ENCODE data around the gene LHX2. TPM values are rescaled to one million over a fixed set of nuclear protein-coding genes. Genes with fewer than 3 reads are reported as not detected.

The LHX2 gene
- total RNA-seq, 1 donor from 2014 or later: not detected

DNA sequence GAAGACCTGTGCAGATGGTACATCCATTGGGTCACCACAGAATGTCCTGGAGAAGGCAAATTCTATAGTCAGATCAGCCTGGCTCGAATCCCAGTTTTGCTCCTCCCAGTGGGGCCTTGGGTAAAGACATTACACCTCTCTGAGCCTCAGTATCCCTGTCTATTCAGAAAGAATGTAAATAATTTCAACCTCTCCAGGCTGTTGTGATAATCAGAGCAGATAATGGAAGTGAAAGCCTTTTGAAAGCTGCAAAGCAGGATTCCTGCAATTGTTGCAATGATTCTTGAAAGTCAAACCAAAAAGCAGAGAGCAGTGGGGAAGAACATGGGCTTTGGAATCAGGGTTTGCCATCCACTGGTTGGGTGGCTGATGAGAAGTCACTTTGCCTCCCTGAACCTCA is 63.2 kb downstream of the LHX2 start:
- Mint-ChIP-seq H3K27ac (ENCODE audit: unreplicated experiment) (no peak overlapping the region), H3K27me3 (ENCODE audit: unreplicated experiment) (peaks cover 28% of the 10 kb centered on the region), H3K36me3 (ENCODE audit: unreplicated experiment) (no peaks in the 10 kb centered on the region), H3K4me3 (ENCODE audit: unreplicated experiment) (no peak overlapping the region), H3K9me3 (ENCODE audit: unreplicated experiment) (no peaks in the 10 kb centered on the region), H3K4me1 (ENCODE audit: unreplicated experiment) (peaks cover 21% of the 10 kb centered on the region)
- TF ChIP-seq, protein P1, sequence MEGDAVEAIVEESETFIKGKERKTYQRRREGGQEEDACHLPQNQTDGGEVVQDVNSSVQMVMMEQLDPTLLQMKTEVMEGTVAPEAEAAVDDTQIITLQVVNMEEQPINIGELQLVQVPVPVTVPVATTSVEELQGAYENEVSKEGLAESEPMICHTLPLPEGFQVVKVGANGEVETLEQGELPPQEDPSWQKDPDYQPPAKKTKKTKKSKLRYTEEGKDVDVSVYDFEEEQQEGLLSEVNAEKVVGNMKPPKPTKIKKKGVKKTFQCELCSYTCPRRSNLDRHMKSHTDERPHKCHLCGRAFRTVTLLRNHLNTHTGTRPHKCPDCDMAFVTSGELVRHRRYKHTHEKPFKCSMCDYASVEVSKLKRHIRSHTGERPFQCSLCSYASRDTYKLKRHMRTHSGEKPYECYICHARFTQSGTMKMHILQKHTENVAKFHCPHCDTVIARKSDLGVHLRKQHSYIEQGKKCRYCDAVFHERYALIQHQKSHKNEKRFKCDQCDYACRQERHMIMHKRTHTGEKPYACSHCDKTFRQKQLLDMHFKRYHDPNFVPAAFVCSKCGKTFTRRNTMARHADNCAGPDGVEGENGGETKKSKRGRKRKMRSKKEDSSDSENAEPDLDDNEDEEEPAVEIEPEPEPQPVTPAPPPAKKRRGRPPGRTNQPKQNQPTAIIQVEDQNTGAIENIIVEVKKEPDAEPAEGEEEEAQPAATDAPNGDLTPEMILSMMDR (IDR thresholded peaks at IDR 0.05): no peak
- DNase-seq (ENCODE audit: extremely low spot score, unreplicated experiment): no peak

DNA sequence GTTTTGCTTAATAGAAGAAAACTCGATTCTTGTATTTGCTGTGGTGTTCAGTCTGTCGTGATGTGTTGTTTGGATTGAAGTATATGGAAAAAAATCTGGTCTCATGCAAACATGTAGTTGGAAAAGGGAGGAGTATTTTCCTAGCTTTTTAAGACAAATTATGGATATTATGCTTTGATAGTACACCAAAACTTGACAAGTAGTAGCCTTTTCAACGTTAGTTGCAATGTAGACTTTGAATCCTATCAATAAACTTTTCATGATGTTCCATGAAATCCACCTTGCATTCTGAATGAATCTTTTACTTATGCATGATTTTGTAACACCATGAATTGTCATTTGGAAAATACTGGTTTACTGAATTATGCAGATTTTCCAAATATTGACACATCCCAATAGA is 64.2 kb downstream of the LHX2 start:
- Mint-ChIP-seq H3K36me3 (ENCODE audit: unreplicated experiment) (no peaks in the 10 kb centered on the region), H3K9me3 (ENCODE audit: unreplicated experiment) (no peaks in the 10 kb centered on the region), H3K4me1 (ENCODE audit: unreplicated experiment) (peaks cover 22% of the 10 kb centered on the region), H3K4me3 (ENCODE audit: unreplicated experiment) (no peak overlapping the region), H3K27ac (ENCODE audit: unreplicated experiment) (no peak overlapping the region), H3K27me3 (ENCODE audit: unreplicated experiment) (peaks cover 28% of the 10 kb centered on the region)
- TF ChIP-seq, protein P1 (IDR thresholded peaks at IDR 0.05): no peak
- no peak for DNase-seq (ENCODE audit: extremely low spot score, unreplicated experiment)

DNA sequence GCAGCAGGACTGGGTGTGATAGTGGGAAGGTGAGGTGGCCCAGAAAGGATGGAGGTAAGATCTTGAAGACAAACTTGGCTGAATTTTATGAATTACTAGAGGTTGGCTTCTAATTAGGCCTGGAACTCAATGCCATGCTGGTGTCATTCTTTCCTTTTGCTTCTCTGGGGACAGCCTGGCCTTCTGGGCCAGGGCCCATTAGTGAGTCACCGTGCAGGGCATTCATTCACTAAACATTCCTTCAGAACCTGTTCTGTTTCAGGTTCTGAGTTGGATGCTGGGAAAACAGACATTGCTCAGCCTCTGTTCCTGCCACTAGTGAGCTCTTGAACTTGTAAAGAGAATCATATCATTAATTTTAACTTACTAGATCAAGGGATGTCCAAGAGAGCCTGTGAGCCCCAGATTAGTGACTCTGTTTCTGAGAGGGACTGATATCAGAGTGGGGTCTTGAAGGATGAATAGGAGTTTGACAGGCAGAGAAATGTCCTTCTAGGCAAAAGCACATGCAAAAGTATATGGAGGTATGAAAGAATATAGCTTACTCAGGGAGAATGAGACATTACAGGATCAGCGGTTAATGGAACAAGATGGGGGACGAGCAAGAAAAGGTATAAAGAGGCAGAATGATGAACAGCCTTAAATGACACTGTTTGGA is 66.5 kb downstream of the LHX2 start:
- no peak for DNase-seq (ENCODE audit: extremely low spot score, unreplicated experiment)
- TF ChIP-seq, protein P1 (IDR thresholded peaks at IDR 0.05): no peak
- Mint-ChIP-seq H3K9me3 (ENCODE audit: unreplicated experiment) (no peaks in the 10 kb centered on the region), H3K27ac (ENCODE audit: unreplicated experiment) (no peak overlapping the region), H3K4me1 (ENCODE audit: unreplicated experiment) (peaks cover 22% of the 10 kb centered on the region), H3K27me3 (ENCODE audit: unreplicated experiment) (peaks cover 5% of the 10 kb centered on the region), H3K36me3 (ENCODE audit: unreplicated experiment) (no peaks in the 10 kb centered on the region), H3K4me3 (ENCODE audit: unreplicated experiment) (no peak overlapping the region)

DNA sequence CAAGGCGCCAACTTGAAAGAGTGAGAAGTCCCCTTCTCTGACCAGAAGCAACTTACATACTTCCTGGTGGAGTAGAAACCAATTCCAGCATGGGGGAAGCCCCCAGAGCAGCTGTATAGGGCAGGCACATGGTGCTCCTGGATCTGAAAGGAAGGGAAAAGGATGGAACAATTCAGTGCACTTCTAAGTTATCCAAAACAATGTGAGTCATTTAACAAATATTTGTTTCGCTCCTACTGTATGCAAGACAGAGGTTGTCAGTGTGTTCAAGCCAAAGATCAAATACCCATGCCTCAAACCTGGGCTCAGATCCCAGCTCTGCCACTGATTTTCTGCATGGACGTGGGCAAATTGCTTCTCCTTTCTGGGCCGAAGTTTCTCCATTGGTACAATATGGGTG is 67.1 kb downstream of the LHX2 start:
- TF ChIP-seq, protein P1 (IDR thresholded peaks at IDR 0.05): no peak
- Mint-ChIP-seq H3K36me3 (ENCODE audit: unreplicated experiment) (no peaks in the 10 kb centered on the region), H3K27me3 (ENCODE audit: unreplicated experiment) (peaks cover 2% of the 10 kb centered on the region), H3K4me1 (ENCODE audit: unreplicated experiment) (peaks cover 22% of the 10 kb centered on the region), H3K4me3 (ENCODE audit: unreplicated experiment) (no peak overlapping the region), H3K9me3 (ENCODE audit: unreplicated experiment) (no peaks in the 10 kb centered on the region), H3K27ac (ENCODE audit: unreplicated experiment) (peak overlapping the region; percentile 63)
- no peak for DNase-seq (ENCODE audit: extremely low spot score, unreplicated experiment)

DNA sequence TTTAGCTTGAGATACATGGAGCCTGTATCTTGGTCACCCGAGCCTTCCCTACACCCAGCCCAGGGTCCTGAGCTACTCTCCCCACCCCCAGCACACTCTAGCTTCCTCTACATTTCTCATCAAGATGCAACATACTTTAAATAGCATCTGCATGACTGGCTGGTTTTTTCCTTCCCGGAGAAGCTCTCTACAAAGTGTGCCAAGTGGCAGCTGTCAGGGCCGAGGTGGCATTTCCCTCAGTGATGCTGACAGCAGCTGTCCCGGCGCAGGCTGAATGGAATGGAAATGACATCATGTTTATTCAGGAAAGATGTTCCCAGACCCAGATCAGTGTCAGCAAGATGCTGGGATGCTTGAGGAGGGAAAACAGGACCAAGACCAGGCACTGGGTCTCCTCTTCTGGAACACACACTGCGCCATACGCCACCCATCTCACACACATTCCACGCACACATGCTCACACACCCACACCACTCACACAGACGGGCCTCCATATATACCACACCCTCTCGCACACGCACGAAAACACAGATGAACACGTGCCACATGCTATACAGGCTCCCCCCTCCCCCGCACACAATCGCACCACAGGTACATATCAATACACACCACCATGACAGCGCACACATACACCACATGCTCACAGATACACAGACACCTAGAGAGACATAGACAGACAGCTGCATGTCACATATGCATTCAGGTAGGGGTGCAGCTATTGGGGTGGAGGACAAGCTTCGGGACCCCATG is 67.8 kb downstream of the LHX2 start:
- no peaks in the 10 kb centered on the region for H3K36me3 Mint-ChIP-seq (ENCODE audit: unreplicated experiment)
- peaks cover 3% of the 10 kb centered on the region for H3K27me3 Mint-ChIP-seq (ENCODE audit: unreplicated experiment)
- TF ChIP-seq, protein P1 (IDR thresholded peaks at IDR 0.05): no peak
- peaks cover 22% of the 10 kb centered on the region for H3K4me1 Mint-ChIP-seq (ENCODE audit: unreplicated experiment)
- no peak for DNase-seq (ENCODE audit: extremely low spot score, unreplicated experiment)
- H3K9me3 Mint-ChIP-seq (ENCODE audit: unreplicated experiment): no peaks in the 10 kb centered on the region
- no peak overlapping the region for H3K4me3 Mint-ChIP-seq (ENCODE audit: unreplicated experiment)
- H3K27ac Mint-ChIP-seq (ENCODE audit: unreplicated experiment): peak overlapping the region; percentile 63

All from osteocyte (in vitro differentiated cells).